Renal cortex interstitium (tissue), 11 donors: ENCODE data around the gene SRRM2. TPM values are rescaled to one million over a fixed set of nuclear protein-coding genes. Genes with fewer than 3 reads are reported as not detected.

Source experiments
- DNase-seq, 11 donors: peaks; one replicate each; pipeline ENCODE4 v3.0.0-alpha.2; 2013; ENCODE audit warnings: low read depth in 9 of 11, low spot score in 4 of 11; ENCODE audit errors: extremely low read depth in 1 of 11
- polyA plus RNA-seq, 3 donors: library from polyadenylated mRNA; unstranded; fragments of 120-200 nt; gene quantifications; one replicate each; pipeline ENCODE4 v1.2.1, GENCODE V29; 2013; ENCODE audit not compliant: insufficient read length in 3 of 3

SRRM2 gene
- polyA plus RNA-seq, 3 donors = 619 to 902 (median 689) TPM

- DNase-seq = no peak
These were observed 42.9 kb upstream of the SRRM2 start for GRCh38 chr16:2709588-2709984.

- DNase-seq = no peak
These were observed 42.3 kb upstream of the SRRM2 start for GRCh38 chr16:2710021-2710710.

- DNase-seq = no peak
These were observed 41.7 kb upstream of the SRRM2 start for GRCh38 chr16:2710711-2711231.

DNA sequence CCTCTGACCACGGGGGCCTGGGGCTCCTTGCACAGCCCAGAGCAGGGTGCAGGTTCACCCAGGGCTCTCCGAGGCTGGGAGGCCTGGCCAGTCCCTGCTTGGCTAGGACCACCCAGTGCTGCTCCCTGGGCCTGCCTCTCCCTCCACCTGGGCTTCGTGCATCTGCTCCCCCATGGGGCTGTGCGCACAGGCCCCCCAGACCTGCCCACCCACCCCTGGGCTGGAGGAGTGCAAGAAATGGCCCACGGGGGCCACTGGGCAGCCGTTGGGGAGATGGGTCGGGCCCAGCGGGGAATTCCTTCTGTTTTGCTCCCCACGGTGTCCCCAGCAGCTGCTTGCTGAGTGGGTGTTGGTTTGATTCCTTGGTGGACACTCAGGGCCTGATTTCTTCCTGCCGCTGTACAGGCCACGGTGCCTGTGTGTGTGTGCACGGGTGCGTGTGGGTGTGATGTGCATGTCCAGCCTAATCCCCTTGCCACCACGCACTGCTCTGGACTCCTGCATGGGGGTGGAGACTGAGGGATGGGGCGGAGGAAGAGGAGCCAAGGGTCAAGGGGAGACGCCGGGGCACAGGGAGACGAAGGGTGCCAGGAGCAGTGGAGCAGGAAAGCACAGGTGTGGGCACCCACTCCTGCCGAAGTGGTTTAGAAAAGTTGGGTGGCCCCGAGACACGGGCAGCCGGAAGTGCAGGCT is 40.9 kb upstream of the SRRM2 start:
- no peak for DNase-seq

DNA sequence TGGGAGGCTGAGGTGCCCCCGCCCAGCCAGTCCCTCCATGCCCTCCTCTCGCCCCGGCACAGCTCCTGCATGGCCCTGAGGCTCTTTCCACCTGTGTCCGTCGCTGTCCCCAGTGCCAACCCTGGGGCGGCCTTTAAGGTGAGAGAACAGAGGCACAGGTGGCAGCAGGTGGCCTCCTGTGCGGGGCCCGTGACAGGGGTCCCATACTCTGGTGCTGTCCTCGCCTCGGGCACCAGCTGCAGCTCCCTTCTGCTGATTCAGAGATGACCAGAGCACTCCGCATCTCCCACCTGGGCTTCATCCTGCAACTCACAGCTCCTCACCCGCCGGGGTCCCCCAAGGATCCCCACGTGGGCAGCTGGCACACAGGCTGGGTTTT is 40.4 kb upstream of the SRRM2 start:
- DNase-seq = no peak

DNA sequence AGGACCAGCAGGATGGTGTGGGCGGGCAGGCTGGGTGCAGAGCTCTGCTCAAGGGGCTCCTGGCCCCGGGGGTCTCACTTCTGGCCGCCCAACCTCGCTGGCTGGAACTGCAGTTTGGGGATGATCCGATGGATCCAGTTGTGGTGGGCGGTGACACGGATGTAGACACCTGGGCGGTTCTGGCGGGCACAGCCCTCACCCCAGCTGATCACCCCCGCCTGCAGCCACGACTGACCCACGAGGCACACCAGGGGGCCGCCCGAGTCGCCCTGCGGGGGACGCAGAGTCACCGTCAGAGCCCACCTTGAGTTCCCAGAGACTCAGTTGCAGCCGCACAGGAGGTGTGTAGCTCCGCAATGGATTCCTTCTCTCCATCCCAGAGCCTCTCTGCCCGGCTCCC is 39.9 kb upstream of the SRRM2 start:
- no peak for DNase-seq

GRCh38 chr16:2713523-2713922 is 38.9 kb upstream of the SRRM2 start:
- DNase-seq = no peak

DNA sequence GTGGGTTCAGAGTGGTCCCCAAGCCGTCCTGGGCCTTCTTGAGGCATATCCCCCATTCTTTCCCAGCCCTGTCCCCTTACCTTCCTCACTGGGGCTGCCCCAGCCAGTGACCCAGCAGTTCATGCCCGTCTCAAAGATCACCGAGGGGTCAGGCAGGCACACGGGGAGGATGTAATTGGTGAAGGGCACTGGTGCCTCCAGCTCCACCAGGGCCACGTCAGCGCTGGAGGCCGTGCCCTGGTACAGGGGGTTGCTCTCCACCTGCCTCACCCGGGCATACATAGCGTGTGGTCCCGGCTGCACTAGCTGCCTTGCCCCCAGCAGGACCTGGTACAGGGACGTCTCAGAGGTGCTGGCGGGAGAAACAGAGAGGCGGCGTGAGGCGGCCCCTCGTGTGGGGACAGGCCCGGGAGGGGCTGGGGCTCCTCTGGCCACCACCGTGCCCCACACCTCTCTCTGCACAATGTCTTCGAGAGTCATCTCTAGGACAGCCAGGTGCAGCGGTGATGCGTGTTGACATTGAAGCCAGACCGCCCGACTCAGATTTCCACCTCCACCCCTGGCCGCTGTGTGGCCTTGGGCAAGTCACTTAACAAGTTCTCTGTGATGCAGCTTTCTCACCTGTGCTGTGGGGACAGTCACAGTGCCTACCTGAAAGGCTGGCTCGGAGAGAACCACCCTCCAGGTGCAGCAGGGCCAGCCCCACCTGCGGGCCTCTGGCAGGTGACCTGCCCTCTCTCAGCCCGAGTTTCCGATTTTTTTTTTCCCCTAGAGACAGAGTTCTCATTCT is 38.3 kb upstream of the SRRM2 start:
- no peak for DNase-seq

- DNase-seq = no peak
These were observed 37.4 kb upstream of the SRRM2 start for GRCh38 chr16:2715064-2715463.

GRCh38 chr16:2715519-2715918 is 36.9 kb upstream of the SRRM2 start:
- peak in 10 of 11 donors; percentile 24 to 65 (median 56) for DNase-seq

DNA sequence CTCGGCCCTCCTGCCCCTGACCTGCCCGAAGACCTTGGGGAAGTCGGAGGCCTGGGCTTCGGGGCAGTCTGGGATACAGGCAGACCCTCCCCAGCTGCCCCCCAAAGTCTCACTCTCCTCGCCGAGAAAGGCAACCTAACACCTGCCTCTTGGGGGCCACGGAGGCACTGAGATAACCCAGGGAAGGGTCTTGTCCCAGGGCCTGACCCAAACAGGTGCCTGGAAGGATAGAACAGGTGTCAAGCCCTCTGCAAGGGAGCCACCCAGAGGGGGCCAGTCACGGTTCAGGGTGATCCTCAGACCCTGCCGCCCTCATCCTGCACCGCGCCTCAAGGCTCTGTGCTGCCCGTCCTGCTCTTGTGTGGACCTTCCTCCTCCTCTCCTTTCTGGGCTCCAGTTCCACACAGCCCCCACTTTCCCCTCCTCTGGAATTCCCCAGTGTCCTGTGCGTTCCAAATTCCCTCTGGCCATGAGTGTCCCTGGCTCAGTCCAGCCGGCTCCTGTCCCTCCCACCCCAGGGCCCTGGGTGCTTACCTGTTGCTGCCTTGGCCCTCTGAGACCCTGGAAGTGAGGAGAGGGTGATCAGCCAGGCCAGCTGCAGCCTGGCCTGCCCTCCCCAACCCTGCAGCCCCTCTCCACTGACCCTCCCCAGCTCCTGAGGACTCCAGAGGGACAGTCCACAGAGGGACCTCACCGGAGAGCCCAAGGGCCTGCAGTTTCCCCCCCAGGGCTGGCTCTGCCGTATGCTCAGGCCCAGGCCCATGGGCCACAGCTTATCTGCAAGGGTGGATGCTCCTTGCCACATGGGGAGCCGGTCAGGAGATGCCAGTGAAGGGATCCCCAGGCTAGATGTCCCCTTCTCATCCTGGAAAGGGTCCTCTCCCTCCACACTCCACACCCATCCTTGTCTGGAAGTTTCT is 36.2 kb upstream of the SRRM2 start:
- no peak for DNase-seq

- DNase-seq = no peak
These were observed 35.5 kb upstream of the SRRM2 start for GRCh38 chr16:2716948-2717347.

GRCh38 chr16:2717383-2718263 is 34.8 kb upstream of the SRRM2 start:
- no peak for DNase-seq

- no peak for DNase-seq
These were observed 32.9 kb upstream of the SRRM2 start for GRCh38 chr16:2719328-2720063.

GRCh38 chr16:2720064-2720457 is 32.4 kb upstream of the SRRM2 start, which contains the start of gene PRSS27:
PRSS27 (minus strand) TSS chr16:2720224; CDS start chr16:2720160, 64 bp downstream.
- DNase-seq = no peak

GRCh38 chr16:2720719-2721633 is 31.5 kb upstream of the SRRM2 start:
- peak; percentile 39 to 77 (median 69) for DNase-seq
